ENCODE measurements around the gene HOTAIR.

HOTAIR gene

DNA sequence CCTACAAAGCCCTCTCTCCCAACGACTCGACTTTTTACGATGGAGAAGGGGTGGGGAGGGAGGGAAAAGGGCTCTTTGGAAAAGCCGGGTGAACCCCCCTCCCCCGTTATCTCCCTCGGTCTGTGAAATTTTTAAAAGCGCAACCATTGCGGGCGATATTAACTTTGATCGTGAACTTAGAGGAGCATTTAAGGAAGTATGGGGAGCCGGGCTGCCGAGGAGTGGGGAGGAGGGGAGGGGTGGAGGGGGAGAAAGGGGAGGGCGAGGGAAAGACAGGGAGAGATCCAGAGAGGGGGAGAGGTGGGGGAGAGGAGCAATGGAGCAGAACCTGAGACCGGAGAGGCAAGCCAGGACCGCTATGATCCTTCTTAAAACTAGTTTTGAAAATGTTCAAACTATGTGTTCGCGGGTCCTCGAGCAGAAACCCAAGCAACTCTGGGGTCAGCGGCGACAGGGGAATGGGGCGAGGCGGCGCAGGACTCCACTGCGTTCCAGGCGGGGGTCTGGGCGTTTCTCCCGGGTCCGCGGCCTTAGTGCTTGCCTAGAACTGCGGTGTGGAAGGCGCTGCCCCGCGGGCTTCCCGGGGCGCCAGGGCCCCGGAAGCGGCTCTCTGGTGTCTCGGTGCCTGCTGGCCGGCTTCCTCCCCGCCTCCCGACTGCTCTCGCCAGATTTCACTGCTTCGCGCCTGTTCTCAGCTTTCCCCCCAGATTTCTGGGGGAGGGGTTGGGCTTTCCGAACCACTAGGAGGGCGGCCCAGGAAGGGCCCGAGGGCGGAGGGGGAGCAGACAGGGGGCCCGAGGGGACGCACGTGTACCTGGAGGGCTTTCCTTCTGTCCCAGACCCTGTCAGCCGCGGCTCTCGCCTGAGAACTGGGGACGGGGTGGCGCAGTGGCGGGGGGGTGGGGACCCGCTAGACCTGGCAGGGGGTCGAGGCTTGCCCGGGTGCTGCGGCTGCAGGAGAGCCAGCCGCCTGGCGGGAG is at the start of gene HOTAIR:
Gene HOTAIR (minus strand): TSS at position 871 of the 980 bp plus-strand sequence.
- no peak for DNase-seq

GRCh38 chr12:54024127-54024526 is 49.4 kb upstream of the HOTAIR start:
- DNase-seq, result no peak

GRCh38 chr12:54022960-54023884 is 48.5 kb upstream of the HOTAIR start:
- DNase-seq, result no peak

DNA sequence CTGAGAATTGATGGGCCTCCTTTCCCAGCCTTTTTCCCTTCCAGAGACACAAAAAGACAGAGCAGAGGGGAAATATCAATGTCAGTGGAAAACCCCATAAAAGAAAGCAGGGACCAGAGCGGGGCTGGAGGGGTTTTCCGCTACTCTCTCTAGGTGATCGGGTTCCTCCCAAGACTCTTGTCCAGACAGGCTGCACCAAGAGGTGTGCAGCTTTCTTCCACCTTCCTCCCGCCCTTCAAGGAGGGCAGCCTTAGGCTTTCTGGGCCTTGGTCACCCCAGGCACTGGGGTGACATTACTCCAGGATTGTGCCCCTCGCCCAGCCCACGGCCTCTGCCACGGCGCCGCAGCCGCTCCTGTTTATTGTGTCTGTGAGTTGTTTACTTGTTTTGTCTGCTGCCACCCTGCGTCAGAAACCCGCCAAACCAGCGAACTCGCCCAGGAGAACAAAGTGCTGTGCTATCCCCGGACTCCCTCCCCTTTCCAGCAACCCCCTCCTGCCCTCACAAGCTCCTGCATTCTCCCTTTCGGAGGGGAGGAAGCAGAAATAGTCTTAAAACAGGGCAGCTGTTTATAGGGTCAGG is 46.8 kb upstream of the HOTAIR start:
- DNase-seq, result peak in 1 of 2 experiments; percentile 37

GRCh38 chr12:54020591-54021405 is 46.0 kb upstream of the HOTAIR start:
- no peak for DNase-seq

- peak in 1 of 2 experiments; percentile 48 for DNase-seq
These were observed 45.3 kb upstream of the HOTAIR start for GRCh38 chr12:54019924-54020590.

GRCh38 chr12:54019091-54019811 is 44.5 kb upstream of the HOTAIR start:
- peak in 1 of 2 experiments; percentile 48 for DNase-seq

DNA sequence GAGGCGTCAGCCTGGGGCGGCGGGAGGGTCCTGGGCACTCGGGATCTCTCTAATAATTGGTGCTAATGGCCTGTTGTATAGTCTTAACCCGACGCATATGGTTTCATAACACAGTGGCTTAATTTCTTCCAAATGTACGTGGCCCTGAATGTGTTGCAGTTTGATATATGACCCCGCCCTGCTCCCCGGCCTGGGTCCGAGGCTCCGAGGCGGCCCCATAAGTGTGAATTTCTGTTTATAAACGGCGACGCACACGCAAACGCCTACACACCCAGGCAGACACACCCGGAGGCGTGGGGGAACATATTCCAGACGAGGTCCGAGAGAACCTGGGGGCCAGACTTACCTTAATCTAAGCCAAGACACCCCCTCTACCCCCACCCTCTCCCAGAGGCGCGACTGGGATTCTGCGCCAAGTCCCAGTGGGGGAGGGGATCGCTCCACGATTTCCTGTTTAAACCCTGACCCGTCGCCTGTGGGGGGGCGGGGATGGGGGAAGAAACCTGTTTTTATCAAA is 43.8 kb upstream of the HOTAIR start:
- peak; percentile 48 to 72 for DNase-seq

- peak; percentile 93 to 94 for DNase-seq
These were observed 43.2 kb upstream of the HOTAIR start for GRCh38 chr12:54017878-54018467.

DNA sequence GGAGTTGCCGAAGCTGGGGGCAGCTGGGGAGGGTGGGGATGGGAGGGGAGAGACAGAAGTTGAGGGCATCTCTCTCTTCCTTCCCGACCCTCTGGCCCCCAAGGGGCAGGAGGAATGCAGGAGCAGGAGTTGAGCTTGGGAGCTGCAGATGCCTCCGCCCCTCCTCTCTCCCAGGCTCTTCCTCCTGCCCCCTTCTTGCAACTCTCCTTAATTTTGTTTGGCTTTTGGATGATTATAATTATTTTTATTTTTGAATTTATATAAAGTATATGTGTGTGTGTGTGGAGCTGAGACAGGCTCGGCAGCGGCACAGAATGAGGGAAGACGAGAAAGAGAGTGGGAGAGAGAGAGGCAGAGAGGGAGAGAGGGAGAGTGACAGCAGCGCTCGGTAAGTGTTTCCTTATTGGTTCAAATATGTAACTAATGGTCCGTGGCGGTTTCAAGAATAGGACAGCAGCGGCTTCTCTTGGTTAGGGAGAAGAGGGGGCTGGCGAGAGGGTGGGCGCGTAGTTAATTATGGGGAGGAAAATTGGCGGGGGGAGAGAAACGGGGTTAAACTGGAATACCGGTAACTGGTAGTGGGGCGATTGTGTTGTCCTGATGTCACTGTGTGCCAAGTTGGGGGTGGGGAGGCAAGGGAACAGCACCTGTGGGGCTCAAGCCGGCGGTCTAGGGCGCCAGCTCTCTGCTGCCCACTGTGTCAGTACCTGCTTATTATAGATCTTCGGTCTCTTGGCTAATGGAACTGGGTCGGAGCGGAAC is 42.5 kb upstream of the HOTAIR start:
- DNase-seq, result peak in 1 of 2 experiments; percentile 86

DNA sequence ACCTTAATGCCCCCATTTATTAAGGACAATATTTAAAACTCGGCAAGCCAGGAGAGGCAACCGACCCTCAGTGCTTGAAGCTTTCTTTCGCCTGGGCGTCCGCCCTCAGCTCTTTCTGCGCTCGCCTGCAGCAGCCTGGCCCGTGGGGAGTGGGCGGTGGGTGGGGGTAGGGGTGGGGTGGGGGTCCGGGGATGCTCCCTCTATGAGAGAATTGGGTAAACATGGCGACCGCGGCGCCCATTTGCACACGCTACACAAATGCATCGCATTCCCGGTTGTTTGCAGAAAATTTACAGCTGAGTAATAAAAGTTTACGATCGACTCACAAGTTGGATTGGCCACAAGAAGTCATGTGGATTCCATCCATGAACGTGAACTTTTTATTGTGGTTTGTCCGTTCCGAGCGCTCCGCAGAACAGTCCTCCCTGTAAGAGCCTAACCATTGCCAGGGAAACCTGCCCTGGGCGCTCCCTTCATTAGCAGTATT is 41.8 kb upstream of the HOTAIR start:
- peak; percentile 43 to 80 for DNase-seq

DNA sequence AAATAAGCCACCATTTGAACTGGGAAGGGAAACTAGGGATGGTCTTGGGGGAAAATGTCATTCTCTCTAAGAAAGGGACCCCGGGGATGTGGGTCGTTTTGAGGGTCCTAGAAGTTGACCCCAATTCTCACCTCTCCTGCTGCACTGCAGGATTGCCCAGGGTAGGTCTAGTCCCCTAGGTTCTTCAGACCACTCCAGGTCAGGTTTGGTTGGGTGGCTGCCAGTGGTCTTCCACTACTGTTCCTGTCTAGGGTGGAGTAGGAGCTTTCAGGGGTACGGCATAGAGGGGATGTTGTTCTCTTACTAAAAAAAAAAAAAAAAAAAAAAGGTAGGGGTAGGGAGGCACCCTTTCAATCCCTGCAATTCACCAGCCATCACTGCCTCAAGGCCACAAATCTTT is 41.3 kb upstream of the HOTAIR start:
- DNase-seq, result no peak

DNA sequence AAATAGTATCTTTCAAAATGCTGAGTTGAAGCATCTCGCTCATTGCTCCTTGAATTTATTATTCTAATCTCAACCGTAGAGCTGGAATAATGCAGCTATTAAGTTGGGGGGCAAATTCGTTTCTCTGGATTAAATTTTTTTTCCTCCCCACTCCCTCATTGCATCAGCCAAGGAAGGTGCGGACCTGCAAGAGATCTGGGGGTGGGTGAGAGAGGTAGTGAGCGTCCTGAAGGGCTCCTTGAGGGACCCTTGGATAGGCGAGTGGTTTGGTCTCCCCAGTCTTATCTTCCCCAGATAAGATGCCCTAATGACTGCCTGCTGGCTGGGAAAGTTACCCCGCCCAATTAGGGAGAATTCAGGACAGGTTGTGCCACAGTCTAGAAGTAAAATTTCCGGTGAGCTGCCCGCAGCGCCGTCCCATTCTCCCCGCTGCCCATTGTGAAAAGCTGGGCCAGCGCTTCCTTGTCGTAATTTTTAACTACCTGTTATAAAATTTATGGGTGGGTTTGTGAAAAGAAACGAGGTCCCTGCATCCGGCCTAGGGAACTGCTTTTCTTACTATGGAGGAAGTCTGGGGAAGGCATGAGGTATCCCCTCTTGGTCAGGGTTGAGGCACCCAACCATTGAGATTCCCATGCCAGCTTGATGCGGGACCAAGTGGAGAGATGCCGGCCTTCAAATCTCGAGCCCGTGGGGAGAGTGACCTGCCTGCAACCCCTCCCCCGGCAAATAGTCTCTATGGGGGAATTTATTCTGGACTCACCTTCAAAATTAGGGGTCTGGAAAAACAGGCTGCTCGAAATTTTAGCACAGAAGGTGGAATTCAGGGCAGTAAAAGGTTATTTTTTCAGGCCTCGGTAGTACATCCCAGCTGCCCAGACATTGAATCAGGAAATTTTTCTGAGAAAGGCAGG is 40.5 kb upstream of the HOTAIR start:
- no peak for DNase-seq

GRCh38 chr12:54014377-54015017 is 39.7 kb upstream of the HOTAIR start:
- no peak for DNase-seq

- DNase-seq, result no peak
These were observed 38.1 kb upstream of the HOTAIR start for GRCh38 chr12:54012631-54013409.

DNA sequence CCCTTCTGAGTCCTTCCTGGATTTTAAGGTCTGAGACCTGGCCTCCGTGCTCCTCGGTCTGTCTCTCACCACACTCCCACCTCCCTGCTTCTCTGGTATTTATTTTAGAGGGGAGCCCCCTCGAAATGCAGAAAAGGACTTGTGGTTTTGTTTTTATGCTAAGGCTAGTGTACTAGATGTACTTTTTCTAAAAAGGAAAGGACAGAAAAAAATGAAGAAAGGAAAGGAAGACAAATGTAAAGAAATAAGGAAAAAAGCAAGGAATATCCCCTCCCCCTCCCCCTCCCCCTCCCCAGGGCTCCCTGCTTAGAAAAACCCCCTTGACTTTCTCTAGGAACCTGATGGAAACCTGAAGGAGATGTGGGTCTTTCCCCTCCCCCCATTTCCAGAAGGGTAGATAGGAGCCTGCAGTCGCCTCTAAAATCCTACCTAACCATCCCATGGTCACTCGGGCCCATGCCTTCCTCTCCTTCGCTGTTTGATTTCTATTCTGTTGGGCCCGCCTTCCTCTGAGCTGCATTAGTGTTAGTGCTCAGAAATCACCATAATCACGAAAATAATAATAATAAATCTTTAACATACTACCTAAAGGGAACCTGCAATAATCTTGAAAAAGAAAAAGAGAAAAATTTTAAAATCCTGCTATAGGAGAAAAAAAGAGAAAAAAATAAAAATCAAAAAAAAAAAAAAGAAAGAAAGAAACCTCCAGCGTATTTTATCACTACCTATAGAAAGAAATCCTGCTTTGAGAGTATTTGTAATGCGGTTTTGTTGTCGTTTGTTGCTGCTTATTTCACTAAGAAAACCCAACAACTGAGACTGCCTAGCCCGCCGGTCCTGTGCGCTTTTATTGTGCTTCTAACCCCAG is 37.1 kb upstream of the HOTAIR start:
- DNase-seq, result no peak
